ENCODE measurements around the gene B3GAT1.

The B3GAT1 gene

GRCh38 chr11:134338654-134339053 lies 73.4 kb downstream of the B3GAT1 start:
- H3K4me1 ChIP-seq (ENCODE audit: insufficient read depth, low read length): no peaks in the 10 kb centered on the region
- H2AFZ ChIP-seq (ENCODE audit: low read depth, low read length): no peak overlapping the region
- no peaks in the 10 kb centered on the region for H3K27me3 ChIP-seq (ENCODE audit: insufficient read depth, low read length, poor library complexity)
- H3K9me3 ChIP-seq (ENCODE audit: insufficient read depth, low read length, severe bottlenecking): no peaks in the 10 kb centered on the region
- no peak overlapping the region for H3K27ac ChIP-seq (ENCODE audit: low read length)
- no peak for TF ChIP-seq CTCF (IDR thresholded peaks at IDR 0.05; ENCODE audit: borderline replicate concordance, extremely low read depth, low read length, poor library complexity, severe bottlenecking)
- no peak for TF ChIP-seq EZH2 (IDR thresholded peaks at IDR 0.05; ENCODE audit: borderline replicate concordance, low read depth, low read length, severe bottlenecking)
- H3K36me3 ChIP-seq (ENCODE audit: insufficient read depth, low read length): no peaks in the 10 kb centered on the region
- no peaks in the 10 kb centered on the region for H4K20me1 ChIP-seq (ENCODE audit: insufficient read depth, low read length)
- H3K4me2 ChIP-seq (ENCODE audit: insufficient read depth, low read length): no peak overlapping the region
- DNase-seq (no peak), ATAC-seq (ENCODE audit: insufficient read depth, low read depth) (no peak)
- no peak overlapping the region for H3K9ac ChIP-seq (ENCODE audit: low read depth, low read length)
- no peak overlapping the region for H3K4me3 ChIP-seq (ENCODE audit: low read depth in 1 of 2, low read length in 2 of 2)
- H3K79me2 ChIP-seq (ENCODE audit: insufficient read depth, low read length): no peaks in the 10 kb centered on the region

DNA sequence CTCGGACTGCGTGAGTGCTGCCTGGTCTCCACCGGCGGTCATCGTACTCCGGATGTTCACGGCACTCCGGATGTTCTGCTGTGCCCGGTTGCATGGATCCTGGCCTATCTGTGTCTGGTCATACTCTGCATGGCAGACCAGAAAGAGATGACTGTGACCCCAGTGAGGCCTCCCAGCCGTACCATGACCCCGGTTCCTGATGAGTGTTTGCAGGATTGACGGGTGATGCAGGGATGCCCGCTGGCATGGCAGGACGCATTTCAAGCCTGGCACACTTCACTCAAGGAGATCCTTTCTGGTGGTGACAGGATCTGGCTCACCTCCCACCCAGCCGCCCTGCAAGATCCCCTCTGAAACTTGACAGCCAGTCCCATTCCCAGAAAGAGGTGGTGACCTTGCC lies 74.0 kb downstream of the B3GAT1 start:
- H3K4me2 ChIP-seq (ENCODE audit: insufficient read depth, low read length): no peak overlapping the region
- no peak overlapping the region for H2AFZ ChIP-seq (ENCODE audit: low read depth, low read length)
- TF ChIP-seq CTCF (IDR thresholded peaks at IDR 0.05; ENCODE audit: borderline replicate concordance, extremely low read depth, low read length, poor library complexity, severe bottlenecking) (no peak), EZH2 (IDR thresholded peaks at IDR 0.05; ENCODE audit: borderline replicate concordance, low read depth, low read length, severe bottlenecking) (no peak)
- H3K27ac ChIP-seq (ENCODE audit: low read length): no peak overlapping the region
- 0 out of 2 replicates have a peak, but pooled peaks cover 5% of the 10 kb centered on the region for H3K4me1 ChIP-seq (ENCODE audit: insufficient read depth, low read length)
- ATAC-seq (ENCODE audit: insufficient read depth, low read depth) (no peak), DNase-seq (no peak)
- no peaks in the 10 kb centered on the region for H3K9me3 ChIP-seq (ENCODE audit: insufficient read depth, low read length, severe bottlenecking)
- no peaks in the 10 kb centered on the region for H3K79me2 ChIP-seq (ENCODE audit: insufficient read depth, low read length)
- no peaks in the 10 kb centered on the region for H3K27me3 ChIP-seq (ENCODE audit: insufficient read depth, low read length, poor library complexity)
- H4K20me1 ChIP-seq (ENCODE audit: insufficient read depth, low read length): no peaks in the 10 kb centered on the region
- no peak overlapping the region for H3K4me3 ChIP-seq (ENCODE audit: low read depth in 1 of 2, low read length in 2 of 2)
- H3K9ac ChIP-seq (ENCODE audit: low read depth, low read length): no peak overlapping the region
- H3K36me3 ChIP-seq (ENCODE audit: insufficient read depth, low read length): no peaks in the 10 kb centered on the region

DNA sequence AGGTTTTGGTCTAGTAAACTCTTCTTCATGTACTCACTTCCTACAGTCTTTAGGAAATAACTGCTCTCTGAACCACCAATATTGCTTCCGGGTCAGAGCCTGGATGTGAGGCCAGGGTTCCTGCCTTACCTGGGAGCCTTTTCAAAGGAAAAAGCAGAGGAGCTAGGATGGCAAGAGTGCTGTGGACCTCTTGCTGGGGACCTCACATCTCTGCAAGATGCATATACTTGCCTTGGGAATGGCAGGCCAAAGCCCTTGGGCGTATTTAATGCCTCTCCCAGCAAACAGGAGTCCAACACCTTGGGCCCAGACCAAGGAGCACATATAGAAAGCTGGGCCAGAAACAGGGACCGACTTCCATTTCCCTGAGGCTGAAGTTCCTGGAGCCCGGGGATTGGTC lies 75.0 kb downstream of the B3GAT1 start:
- Histone ChIP-seq H3K4me1 (ENCODE audit: insufficient read depth, low read length) (peaks cover 15% of the 10 kb centered on the region), H3K9me3 (ENCODE audit: insufficient read depth, low read length, severe bottlenecking) (no peaks in the 10 kb centered on the region), H4K20me1 (ENCODE audit: insufficient read depth, low read length) (no peaks in the 10 kb centered on the region), H3K9ac (ENCODE audit: low read depth, low read length) (no peak overlapping the region), H3K36me3 (ENCODE audit: insufficient read depth, low read length) (no peaks in the 10 kb centered on the region), H3K27ac (ENCODE audit: low read length) (no peak overlapping the region), H3K79me2 (ENCODE audit: insufficient read depth, low read length) (no peaks in the 10 kb centered on the region), H3K4me2 (ENCODE audit: insufficient read depth, low read length) (no peak overlapping the region), H2AFZ (ENCODE audit: low read depth, low read length) (no peak overlapping the region), H3K27me3 (ENCODE audit: insufficient read depth, low read length, poor library complexity) (peaks cover 4% of the 10 kb centered on the region), H3K4me3 (ENCODE audit: low read depth in 1 of 2, low read length in 2 of 2) (no peak overlapping the region)
- TF ChIP-seq EZH2 (IDR thresholded peaks at IDR 0.05; ENCODE audit: borderline replicate concordance, low read depth, low read length, severe bottlenecking): no peak
- TF ChIP-seq CTCF (IDR thresholded peaks at IDR 0.05; ENCODE audit: borderline replicate concordance, extremely low read depth, low read length, poor library complexity, severe bottlenecking): no peak
- DNase-seq (no peak), ATAC-seq (ENCODE audit: insufficient read depth, low read depth) (no peak)

All from DND-41 (cell line).